NCI-H1092 (cell line): ENCODE results near the gene GP5.

Experiments used
- DNase-seq: peaks from one replicate; lab custom pipeline; 2025; lab: John Stamatoyannopoulos, UW

The GP5 gene, protein sequence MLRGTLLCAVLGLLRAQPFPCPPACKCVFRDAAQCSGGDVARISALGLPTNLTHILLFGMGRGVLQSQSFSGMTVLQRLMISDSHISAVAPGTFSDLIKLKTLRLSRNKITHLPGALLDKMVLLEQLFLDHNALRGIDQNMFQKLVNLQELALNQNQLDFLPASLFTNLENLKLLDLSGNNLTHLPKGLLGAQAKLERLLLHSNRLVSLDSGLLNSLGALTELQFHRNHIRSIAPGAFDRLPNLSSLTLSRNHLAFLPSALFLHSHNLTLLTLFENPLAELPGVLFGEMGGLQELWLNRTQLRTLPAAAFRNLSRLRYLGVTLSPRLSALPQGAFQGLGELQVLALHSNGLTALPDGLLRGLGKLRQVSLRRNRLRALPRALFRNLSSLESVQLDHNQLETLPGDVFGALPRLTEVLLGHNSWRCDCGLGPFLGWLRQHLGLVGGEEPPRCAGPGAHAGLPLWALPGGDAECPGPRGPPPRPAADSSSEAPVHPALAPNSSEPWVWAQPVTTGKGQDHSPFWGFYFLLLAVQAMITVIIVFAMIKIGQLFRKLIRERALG

GRCh38 chr3:194399166-194399565 lies at the start of gene GP5:
Gene GP5, minus strand, starts transcription at chr3:194399266. Its CDS starts 984 bp downstream, at chr3:194398282.
- no peak for DNase-seq

DNA sequence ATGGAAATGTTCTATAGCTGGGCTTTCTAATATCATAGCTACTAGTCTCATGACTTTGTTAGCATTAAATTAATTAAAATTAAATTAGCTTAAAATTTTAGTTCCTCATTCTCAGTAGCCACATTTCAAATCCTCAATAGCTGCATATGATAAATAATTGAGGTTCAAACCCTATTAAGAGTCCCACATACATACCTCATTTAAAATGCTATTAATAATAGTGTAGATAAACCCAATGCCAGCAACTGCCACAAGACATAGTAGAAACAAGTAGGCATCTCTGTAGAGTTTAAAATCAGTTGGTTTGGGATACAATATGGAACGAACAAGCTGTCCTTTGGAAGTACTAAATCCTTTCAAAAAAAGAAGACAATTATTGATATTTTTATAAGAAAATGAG lies 48.6 kb upstream of the GP5 start:
- DNase-seq = no peak

DNA sequence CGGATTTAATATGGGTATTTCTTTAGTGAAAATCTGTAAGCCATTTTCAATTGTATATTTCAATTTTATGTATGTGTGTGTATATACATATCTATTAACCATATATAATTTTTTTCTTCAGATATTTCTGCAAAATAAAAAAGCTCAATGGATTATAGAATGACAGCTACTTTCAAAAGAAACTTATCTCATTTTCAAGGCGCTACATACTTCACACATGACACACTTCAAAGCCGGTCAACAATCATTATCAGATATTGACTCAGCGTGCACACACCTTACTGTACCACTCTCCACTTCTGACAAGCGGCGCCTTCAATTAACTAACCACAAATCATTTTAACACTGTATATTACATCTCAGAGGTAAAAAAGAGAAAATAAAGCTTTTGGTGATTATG lies 48.1 kb upstream of the GP5 start:
- DNase-seq = no peak

- DNase-seq = no peak
These were observed 47.7 kb upstream of the GP5 start for GRCh38 chr3:194446754-194447153.

GRCh38 chr3:194446172-194446571 lies 47.1 kb upstream of the GP5 start:
- no peak for DNase-seq

GRCh38 chr3:194443901-194444300 lies 44.8 kb upstream of the GP5 start:
- DNase-seq = no peak

DNA sequence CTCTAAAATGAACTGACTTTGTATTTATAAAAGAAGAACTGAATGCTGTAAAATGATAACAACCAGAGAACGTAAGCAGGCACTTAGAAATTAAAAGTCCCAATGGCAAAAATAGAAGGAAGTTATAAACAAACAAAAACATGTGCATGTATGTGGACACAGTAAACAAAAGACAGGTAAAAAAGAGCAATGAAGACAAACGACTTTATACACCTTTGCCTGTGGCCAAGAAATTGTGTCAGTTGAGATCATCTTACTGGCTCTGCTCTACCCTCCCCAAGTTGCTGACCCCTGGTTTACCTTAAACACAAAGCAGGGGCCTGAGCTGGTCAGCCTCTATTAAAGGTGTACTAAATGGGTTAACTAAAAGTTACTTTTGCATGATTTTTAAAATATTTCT lies 41.7 kb upstream of the GP5 start:
- no peak for DNase-seq

GRCh38 chr3:194439881-194440550 lies 41.0 kb upstream of the GP5 start:
- DNase-seq = peak; percentile 30

DNA sequence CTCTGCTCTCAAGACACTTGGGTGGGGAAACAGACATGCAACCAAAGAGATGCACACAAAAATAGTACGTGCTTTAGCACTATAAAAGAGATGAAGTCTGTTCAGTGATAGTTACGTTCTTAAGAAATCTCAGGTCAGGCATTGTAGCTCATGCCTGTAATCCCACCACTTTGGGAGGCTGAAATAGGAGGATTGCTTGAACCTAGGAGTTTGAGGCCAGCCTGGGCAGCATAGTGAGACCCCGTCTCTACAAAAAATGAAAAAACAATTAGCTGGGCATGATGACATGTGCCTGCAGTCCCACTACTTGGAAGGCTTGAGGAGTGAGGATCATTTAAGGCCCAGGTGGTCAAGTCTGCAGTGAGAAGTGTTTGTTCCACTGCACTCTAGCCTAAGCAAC lies 35.4 kb upstream of the GP5 start:
- DNase-seq = no peak

DNA sequence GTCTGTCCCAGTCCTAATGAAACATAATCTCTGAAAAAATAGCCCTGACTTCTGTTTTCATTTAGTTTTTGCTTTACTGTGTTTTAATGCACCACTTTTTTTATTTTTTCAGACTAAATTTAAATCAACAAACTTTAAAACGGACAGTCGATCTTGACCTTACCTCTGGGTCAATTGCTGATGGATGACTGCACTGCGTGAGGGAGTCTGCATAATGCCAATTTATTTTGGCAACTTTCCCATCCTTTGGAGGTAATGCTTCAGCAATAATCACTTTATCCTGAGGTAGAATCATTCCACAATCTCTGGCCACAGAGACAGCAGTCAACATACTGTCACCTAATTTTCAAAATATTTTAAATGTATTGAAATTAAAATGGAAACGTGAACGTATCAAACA lies 32.5 kb upstream of the GP5 start:
- DNase-seq = no peak

DNA sequence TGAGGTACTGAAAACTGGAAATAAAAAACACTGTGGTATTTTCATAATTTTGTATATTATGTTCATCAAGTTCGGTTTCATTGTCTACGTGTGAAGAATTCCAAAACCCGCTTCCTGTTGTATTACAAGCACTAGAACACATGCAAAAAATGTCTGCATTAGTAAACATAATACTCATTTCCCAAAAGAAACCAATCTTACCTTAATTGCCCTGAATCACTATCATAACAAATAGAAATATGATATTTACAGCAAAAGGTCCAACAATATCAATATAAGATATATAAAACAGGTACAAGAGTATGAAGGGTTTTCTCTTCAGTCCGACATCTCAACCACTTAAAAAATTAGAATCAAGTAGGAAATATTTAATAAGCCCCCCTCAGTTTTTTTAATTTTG lies 26.3 kb upstream of the GP5 start:
- DNase-seq = no peak

DNA sequence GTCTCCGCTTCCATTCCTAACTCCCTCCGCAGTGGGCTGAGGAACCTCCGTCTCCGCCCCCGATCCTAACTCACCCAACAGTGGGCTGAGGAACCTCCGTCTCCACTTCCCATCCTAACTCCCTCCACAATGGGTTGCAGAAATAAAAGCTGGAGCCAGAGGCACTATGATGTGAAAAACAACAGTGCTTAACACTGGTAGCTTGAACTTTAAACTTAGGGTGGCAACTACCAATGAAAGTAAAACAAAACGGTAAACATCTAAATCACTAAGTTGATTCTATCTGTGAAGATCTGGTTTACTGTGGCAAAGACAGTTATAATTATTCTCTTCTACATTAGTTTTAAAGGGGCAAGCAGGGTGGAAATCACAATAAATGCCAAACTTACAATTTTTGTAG lies 25.9 kb upstream of the GP5 start:
- no peak for DNase-seq

DNA sequence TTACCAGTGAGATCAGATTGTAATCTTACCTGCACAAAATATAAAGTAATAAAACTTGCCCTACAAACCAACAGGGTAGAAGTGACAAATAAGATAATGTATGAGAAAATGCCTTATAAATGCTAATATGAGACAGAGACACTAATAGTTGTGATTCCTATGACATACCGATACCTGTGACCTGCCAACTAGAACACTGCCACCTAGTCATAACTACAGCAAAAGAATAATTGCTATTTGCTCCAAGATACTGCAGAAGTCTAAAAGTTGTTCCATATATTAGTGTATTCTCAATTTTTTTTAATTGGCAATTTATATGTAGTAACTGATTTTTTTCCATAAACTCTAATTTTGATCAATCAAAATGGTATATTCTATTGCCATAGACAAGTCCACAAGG lies 25.3 kb upstream of the GP5 start:
- DNase-seq = no peak

GRCh38 chr3:194423317-194423716 lies 24.3 kb upstream of the GP5 start:
- peak; percentile 28 for DNase-seq

DNA sequence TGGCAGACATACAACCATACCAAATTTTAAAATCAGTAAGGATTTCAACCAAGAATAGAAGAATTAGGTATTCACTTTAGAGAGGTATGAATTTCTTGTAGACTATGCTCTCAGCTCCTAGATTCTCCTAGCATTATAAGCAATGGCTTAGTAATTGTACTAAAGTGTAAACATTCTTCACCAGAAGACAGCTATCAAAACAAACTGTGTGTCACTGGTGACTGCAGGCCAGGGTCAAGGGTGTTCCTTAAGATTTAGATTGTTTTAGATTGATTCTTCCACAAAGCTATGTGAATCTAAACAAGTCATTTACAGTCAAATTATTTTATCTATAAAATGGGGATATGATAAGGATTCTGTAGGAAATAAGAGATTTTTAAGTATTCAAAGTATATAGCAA lies 23.1 kb upstream of the GP5 start:
- no peak for DNase-seq

DNA sequence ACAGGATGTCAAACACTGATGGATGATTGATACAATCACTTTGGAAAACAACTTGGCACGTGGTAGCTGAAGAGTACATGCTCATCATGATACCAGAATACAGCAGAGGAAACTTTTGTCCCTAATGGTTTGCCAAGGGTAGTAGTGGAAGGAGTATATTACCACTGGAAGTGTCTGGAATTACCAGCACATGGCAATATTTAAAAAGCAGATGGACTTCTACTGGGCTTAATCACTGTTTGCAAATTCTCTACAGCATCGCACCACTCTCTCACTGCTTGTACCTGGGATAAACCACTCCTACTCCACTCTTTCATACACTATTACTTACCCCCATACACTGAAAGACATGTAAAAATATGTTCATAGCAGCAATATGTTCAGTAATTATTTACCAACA lies 19.6 kb upstream of the GP5 start:
- no peak for DNase-seq

- no peak for DNase-seq
These were observed 8.4 kb upstream of the GP5 start for GRCh38 chr3:194407423-194407822.

DNA sequence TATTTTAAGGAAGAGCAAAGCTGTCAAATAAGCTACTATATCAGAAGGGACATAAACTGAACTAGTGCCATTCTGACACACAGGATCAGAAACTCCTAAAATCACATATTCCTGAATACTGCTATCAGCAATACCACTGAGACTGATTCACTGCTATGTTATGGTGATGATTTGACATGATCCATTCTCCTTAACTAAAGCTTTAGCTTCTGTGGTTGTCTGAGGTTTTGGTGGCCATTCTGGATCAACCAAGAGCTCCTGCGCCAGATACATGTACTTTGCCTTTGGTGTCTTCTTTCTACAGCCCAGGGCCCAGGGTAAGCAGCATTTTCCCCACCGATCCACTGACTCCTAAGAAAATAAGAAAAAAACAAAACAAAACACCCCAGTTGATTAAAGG lies 6.7 kb upstream of the GP5 start:
- no peak for DNase-seq

DNA sequence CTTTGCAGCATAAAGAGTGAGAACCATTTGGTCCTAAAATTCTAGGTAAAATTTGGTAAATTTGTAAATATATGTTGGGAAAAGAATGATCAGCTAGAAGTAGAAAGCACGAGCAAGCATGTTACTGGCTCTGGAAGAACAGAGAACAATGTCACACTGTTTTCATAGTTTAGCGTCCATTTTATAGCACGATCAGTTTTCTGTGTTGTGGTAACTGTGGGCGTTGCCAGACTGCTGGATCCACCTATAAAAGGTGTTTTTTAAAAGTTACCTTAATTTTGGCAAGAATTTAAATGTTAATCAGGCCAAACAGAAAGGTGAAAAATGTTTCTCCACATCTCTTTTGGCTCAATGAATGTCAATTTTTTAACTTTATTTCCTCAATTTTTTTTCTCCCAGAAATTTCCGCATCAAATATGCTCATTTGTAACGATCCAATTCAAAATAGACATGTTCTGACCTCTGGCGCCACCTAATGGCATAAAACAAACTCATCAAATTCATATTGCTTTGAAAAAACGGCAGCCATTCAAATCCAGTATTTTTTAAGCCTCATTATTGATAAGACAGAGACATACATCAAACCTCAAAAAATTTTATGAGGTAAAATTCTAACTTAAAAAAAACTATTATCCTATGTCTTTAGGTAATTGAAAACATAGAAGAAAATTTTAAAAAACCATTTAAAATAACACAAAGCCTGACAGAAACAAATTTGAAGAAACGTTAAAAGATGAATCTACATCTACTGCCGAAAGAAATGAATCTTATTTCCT lies 5.5 kb upstream of the GP5 start:
- DNase-seq = peak; percentile 14

GRCh38 chr3:194401868-194402329 lies 2.8 kb upstream of the GP5 start:
- DNase-seq = no peak

DNA sequence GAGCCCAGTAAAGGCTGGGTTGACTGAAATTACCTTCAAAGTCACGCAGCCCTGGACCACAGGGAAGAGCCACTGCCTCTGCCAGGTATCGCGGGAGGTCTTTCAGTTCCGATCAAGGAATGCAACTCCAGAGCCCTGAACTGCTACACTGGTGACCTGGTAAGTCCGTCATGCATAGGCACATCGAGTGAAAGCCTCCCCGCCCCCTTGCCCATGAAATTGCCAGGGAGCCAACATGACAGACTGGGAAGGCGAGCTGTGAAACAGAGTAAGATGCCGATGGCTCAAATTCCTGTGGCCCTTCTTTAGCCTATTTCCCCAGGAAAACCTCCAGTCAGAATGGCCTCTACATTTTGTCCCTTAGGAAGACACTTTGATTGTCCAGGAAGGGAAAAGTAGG lies 2.3 kb upstream of the GP5 start:
- no peak for DNase-seq

GRCh38 chr3:194399874-194400411 lies 877 bp upstream of the GP5 start:
- DNase-seq = no peak
